HepG2 (cell line): ENCODE results near the gene CHTF18. TPM values are rescaled to one million over a fixed set of nuclear protein-coding genes. Genes with fewer than 3 reads are reported as not detected.

Source experiments
- ATAC-seq: fragments of 200-7000 bp; cut with Tn5 transposase; 3 replicates; pipeline ENCODE4 v1.9.1; 2020; ENCODE audit warnings: mild to moderate bottlenecking, moderate library complexity
- BruUV-seq: library from RNA; stranded (reverse); fragments of 400-500 nt; replicated peaks from 2 replicates; lab custom pipeline; 2021; lab: Mats Ljungman, UMichigan
- CTCF ChIA-PET: fragments of 300-600 bp; formaldehyde crosslinking; extraction: SDS; loops from one replicate; lab custom pipeline; 2021; ENCODE audit warnings: low total read pairs, inconsistent platforms, low intra/inter-chr PET ratio; lab: Yijun Ruan, JAX
- POLR2A ChIA-PET: fragments of 350-600 bp; sonication (Branson Sonifier 250); formaldehyde crosslinking; loops from one replicate; lab custom pipeline; 2020; ENCODE audit warnings: antibody characterized with exemption, inconsistent platforms; lab: Yijun Ruan, JAX
- DNase-seq: peaks from one replicate; pipeline ENCODE4 v3.0.0-alpha.2; 2015; ENCODE audit warnings: low spot score
- FAIRE-seq: peaks from 3 replicates; lab custom pipeline; 2011; peaks lifted over from hg19 to GRCh38; lab: Jason Lieb, UNC
- H2AFZ ChIP-seq: one replicate; pipeline ENCODE4 v1.6.1; 2011; ENCODE audit warnings: low read length, inconsistent platforms
- H3K27ac ChIP-seq: fragments of 300-600 bp; 3 replicates; pipeline ENCODE4 v1.8.0; 2011; ENCODE audit warnings: mixed run types, mild to moderate bottlenecking, mixed read lengths, low read length, inconsistent platforms; ENCODE audit not compliant: insufficient read depth; ENCODE audit errors: extremely low read length
- H3K27me3 ChIP-seq, 2 experiments: fragments of 200-600 bp in 1 of 2; 2 replicates in 1 of 2; 3 replicates in 1 of 2; pipeline versions ENCODE4 v1.6.0 to v1.8.0; 2011; ENCODE audit warnings: low read length in 2 of 2, mild to moderate bottlenecking in 2 of 2, moderate library complexity in 2 of 2, inconsistent platforms in 1 of 2; ENCODE audit not compliant: insufficient read depth in 2 of 2, control insufficient read depth in 1 of 2
- H3K36me3 ChIP-seq, 2 experiments: fragments of 200-600 bp in 1 of 2; replicated peaks in 1 of 2; 2 replicates in 1 of 2; 3 replicates in 1 of 2; pipeline versions ENCODE4 v1.5.1 to v1.8.0; 2011; ENCODE audit warnings: low read length in 2 of 2, inconsistent platforms in 1 of 2; ENCODE audit not compliant: insufficient read depth in 2 of 2, control insufficient read depth in 1 of 2
- H3K4me1 ChIP-seq: 2 replicates; pipeline ENCODE4 v1.5.1; 2012; ENCODE audit warnings: low read length, inconsistent platforms; ENCODE audit not compliant: insufficient read depth
- H3K4me2 ChIP-seq: 2 replicates; pipeline ENCODE4 v1.6.0; 2011; ENCODE audit warnings: low read depth, low read length, inconsistent platforms
- H3K4me3 ChIP-seq, 3 experiments: fragments of 200-600 bp in 1 of 3; sonication (generic), shearing (Covaris generic) in 1 of 3; replicated peaks in 1 of 3; 2 replicates each; pipeline ENCODE4 v1.5.1; 2011 to 2016; ENCODE audit warnings: low read length in 3 of 3, inconsistent platforms in 2 of 3, low read depth in 2 of 3, mild to moderate bottlenecking in 2 of 3, control low read depth in 1 of 3, mixed read lengths in 1 of 3; ENCODE audit not compliant: insufficient read depth in 1 of 3
- H3K79me2 ChIP-seq: one replicate; pipeline ENCODE4 v1.6.1; 2011; ENCODE audit warnings: low read length, inconsistent platforms; ENCODE audit not compliant: insufficient read depth
- H3K9ac ChIP-seq: 2 replicates; pipeline ENCODE4 v1.6.0; 2011; ENCODE audit warnings: mild to moderate bottlenecking, low read depth, low read length, inconsistent platforms; ENCODE audit not compliant: insufficient read depth
- H3K9me3 ChIP-seq: 2 replicates; pipeline ENCODE4 v1.5.1; 2012; ENCODE audit warnings: mild to moderate bottlenecking, low read length
- H4K20me1 ChIP-seq: 2 replicates; pipeline ENCODE4 v1.6.0; 2011; ENCODE audit warnings: inconsistent platforms, mild to moderate bottlenecking, low read length, moderate library complexity; ENCODE audit not compliant: insufficient read depth
- ADNP ChIP-seq: sonication (generic); formaldehyde crosslinking; IDR thresholded peaks from 2 replicates; pipeline ENCODE4 v1.4.0; 2020; ENCODE audit warnings: missing genetic modification reagents
- CREB1 ChIP-seq, 2 experiments: fragments of 450-650 bp in 1 of 2; IDR thresholded peaks; 2 replicates each; pipeline ENCODE4 v1.6.1; 2016 to 2017; ENCODE audit warnings: control low read depth in 1 of 2, mild to moderate bottlenecking in 1 of 2, missing compliant biosample characterization in 1 of 2, missing genetic modification characterization in 1 of 2
- MYPOP ChIP-seq: sonication (generic); formaldehyde crosslinking; IDR thresholded peaks from 2 replicates; pipeline ENCODE4 v1.8.1; 2023; ENCODE audit warnings: mild to moderate bottlenecking, moderate library complexity, missing genetic modification reagents
- TEF ChIP-seq: sonication (generic); formaldehyde crosslinking; IDR thresholded peaks from 2 replicates; pipeline ENCODE4 v1.5.0; 2020; ENCODE audit warnings: missing genetic modification reagents
- ZNF367 ChIP-seq: sonication (generic); formaldehyde crosslinking; IDR thresholded peaks from 2 replicates; pipeline ENCODE4 v1.4.0; 2020; ENCODE audit warnings: missing genetic modification reagents, borderline replicate concordance
- ZNF564 ChIP-seq: sonication (generic); formaldehyde crosslinking; IDR thresholded peaks from 2 replicates; pipeline ENCODE4 v1.8.1; 2023; ENCODE audit warnings: mild to moderate bottlenecking, missing genetic modification reagents
- WGBS: methylation state at CpG from one replicate; pipeline ENCODE4 v1.1.6; 2017; ENCODE audit warnings: low lambda C conversion rate; 5-methylcytosine and 5-hydroxymethylcytosine counted together
- in situ Hi-C: cut with HindIII; loops from 2 replicates; pipeline ENCODE4 v1.10.0; 2017; ENCODE audit warnings: low pct_unique_long_range_greater_than_20kb; ENCODE audit not compliant: extremely low pct_ligation_motif_present
- intact Hi-C: fragments of 100-400 bp; cut with micrococcal nuclease; formaldehyde crosslinking; loops from one replicate; pipeline ENCODE4 v1.10.0; 2022; ENCODE audit not compliant: unreplicated experiment
- polyA plus RNA-seq, 8 experiments: library from polyadenylated mRNA; depleted of rRNA in 3 of 8; stranded (reverse) in 7 of 8; unstranded in 1 of 8; fragments of >200 nt; fragmentation: Illumina TruSeq in 4 of 8; extraction: Trizol in 4 of 8; gene quantifications; 2 replicates each; pipeline versions ENCODE4 v1.2.1 to v1.2.3, GENCODE V29; 2011 to 2016; ENCODE audit warnings: low read depth in 4 of 8, missing spikeins in 1 of 8, mixed read lengths in 1 of 8; ENCODE audit not compliant: insufficient read depth in 1 of 8
- total RNA-seq, 5 experiments: library from RNA; depleted of rRNA; stranded (reverse); fragments of >200 nt; fragmentation: Illumina TruSeq; extraction: Trizol; gene quantifications; 2 replicates each; pipeline ENCODE4 v1.2.3, GENCODE V29; 2016; ENCODE audit warnings: low read depth in 1 of 5

The CHTF18 gene
- total and polyA plus RNA-seq, 2 of the 13 experiments (the other 11 are each of a cell fraction or from before 2014, with no cell fraction given): 8.6 to 22.9 TPM

- TF ChIP-seq CREB1 (IDR thresholded peaks at IDR 0.05) (no peak), CREB1 (CRISPR knock-in tag; IDR thresholded peaks at IDR 0.05) (no peak), MYPOP (CRISPR knock-in tag) (no peak), ZNF564 (CRISPR knock-in tag) (no peak), ADNP (no peak), ZNF367 (no peak)
Observed at GRCh38 chr16:770411-770810, 18.0 kb upstream of the CHTF18 start (continued).

- H3K4me3 ChIP-seq: no peak overlapping the region
- H4K20me1 ChIP-seq: 0 out of 2 replicates have a peak, but pooled peaks cover 2% of the 10 kb centered on the region
- no peaks in the 10 kb centered on the region for H3K36me3 ChIP-seq
- FAIRE-seq: no peak
- no peak overlapping the region for H3K4me2 ChIP-seq
- no peak for ATAC-seq
- H3K4me1 ChIP-seq: no peaks in the 10 kb centered on the region
- 79% methylated on average over 7 of the region's 18 CpGs for whole genome bisulfite sequencing
- H3K27ac ChIP-seq: no peak overlapping the region
- no peak overlapping the region for H2AFZ ChIP-seq
- in situ Hi-C loops: no loop called here
- POLR2A ChIA-PET: no interaction called here
- no peak for DNase-seq
- no peak overlapping the region for H3K9ac ChIP-seq
- H3K9me3 ChIP-seq: no peaks in the 10 kb centered on the region
- intact Hi-C loops: no loop called here
- no peaks in the 10 kb centered on the region for H3K79me2 ChIP-seq
- CTCF ChIA-PET: no interaction called here
- BruUV-seq: no TSS peak
- H3K27me3 ChIP-seq: peaks cover 6 to 27% of the 10 kb centered on the region in 2 experiments; a peak in 4 of 5 replicates
- TF ChIP-seq TEF (CRISPR knock-in tag): no peak
Observed at GRCh38 chr16:772959-773358, 15.5 kb upstream of the CHTF18 start.
